EH (cell line): ENCODE results near the gene OR2V2.

Experiments
- DNase-seq: peaks from one replicate; pipeline ENCODE4 v3.0.0-alpha.2; 2015; ENCODE audit warnings: low read depth

Gene OR2V2

GRCh38 chr5:181190711-181191525, 43.5 kb downstream of the OR2V2 start:
- DNase-seq = no peak

GRCh38 chr5:181191526-181192336, 44.3 kb downstream of the OR2V2 start:
- DNase-seq = peak; percentile 97

GRCh38 chr5:181192337-181193046, 45.1 kb downstream of the OR2V2 start:
- peak; percentile 27 for DNase-seq

- no peak for DNase-seq
Observed at GRCh38 chr5:181193656-181194055, 46.3 kb downstream of the OR2V2 start.

DNA sequence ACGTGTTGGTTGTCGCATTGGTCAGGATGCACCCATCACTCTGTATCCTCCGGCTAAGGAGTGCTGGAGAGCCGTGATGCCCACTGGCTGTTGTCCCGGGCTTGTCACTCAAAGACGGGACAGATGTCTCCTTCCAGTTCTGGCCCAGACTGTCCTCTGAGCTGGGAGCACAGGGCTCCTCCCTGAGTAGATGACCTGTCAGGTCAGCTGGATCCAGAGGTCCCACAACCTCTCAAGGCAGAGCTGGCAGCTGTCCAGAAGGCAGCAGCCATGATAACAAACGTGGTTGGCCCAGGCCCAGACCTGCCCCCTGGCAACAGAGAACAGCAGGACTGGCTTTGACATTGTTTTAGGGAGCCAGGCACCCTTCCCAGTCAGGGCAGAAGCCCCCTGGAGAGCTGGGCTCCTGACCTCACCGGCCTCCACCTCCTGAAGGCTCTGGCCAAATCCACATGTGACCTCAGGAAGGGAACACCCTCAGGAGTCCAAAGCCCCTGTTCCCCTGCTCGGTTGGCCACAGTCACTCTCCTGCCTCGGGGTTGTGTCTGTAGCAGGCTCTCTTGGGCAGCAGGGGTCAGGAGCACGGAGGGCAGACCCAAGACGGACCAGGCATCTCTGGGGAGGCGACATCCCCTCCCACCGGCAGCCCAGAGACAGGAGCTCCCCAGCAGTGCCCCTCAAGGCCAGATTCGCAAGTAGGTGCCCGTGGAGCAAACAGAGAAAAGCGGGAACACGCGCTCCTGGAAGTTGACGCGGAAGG, 47.3 kb downstream of the OR2V2 start:
- DNase-seq = no peak

DNA sequence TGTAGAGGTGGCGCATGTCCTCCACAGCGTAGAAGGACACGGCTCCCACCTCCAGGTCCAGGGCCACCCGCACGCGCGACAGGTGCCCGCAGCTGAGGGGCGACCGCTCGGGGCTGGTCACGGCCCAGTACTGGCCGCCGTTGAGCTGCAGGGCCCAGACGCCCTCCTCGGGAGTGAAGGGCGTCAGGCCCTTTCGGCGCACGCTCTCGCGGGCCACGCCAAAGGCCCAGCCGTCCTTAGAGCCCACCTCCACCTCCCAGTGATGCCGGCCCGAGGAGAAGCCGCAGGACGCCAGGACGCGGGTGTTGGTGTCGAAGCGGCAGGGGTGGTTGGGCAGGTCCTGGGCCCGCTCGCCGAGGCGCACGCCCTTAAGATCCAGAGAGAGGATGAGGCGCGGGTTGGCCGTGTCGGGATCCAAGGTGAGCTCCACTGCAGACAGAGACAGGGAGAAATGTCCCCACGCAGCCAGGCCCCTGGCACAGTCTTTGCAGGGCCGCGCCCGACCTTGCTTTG, 47.9 kb downstream of the OR2V2 start:
- DNase-seq = no peak

DNA sequence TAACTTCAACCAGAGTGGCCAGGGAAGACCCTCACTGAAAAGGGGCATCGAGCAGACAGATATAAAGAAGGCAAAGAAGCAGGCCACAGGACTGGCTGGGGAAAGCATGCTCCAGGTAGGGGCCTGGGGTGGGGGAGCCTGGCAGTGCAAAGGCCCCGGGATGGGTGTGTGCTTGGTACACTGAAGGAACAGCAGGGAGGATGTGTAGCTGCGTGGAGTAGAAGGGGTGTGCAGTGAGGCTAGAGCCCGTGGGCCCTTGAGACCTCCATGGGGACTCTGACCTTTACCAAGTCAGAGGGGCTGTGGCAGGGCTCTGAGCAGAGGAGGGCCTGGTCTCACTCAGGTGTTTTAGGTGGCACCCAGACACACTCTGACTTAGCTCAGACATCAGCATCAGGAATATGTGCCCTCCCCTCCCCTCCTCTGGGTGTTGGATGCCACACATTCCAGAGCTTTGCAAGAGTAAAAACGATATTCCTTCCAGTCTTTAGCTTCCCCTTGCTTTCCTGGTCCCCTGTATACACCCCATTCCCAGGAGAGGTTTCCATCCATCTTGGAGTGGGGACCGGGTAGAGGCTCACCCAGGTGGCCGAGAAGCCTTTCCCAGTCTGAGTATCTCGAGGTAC, 50.1 kb downstream of the OR2V2 start:
- DNase-seq = peak; percentile 34

DNA sequence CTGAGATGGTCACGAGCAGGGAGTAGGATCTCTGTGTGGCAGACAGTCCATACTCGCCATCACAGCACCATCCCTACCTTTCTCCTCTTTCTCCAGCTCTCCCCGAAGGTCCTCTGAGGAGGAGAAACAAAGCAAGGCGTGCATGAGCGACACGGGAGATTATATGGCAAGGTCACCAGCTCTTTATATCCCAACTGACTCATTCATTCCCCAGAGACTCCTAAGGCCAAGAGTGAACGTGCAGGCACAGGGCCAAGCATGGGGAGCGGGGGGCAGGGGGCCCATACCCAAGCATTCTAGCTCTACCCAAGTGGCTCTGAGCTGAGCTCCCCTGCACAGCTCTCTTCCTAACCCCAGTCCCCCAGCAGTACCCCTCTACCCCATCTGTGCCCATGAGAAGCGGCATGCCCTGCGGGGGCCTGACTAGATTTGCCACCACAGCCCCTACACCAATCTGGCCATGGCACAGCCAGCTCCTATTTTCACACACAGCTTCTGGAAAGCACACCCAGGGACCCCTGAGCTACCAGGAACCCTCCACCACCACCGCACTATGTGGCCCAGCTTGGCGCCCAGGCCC, 50.8 kb downstream of the OR2V2 start:
- DNase-seq = no peak

DNA sequence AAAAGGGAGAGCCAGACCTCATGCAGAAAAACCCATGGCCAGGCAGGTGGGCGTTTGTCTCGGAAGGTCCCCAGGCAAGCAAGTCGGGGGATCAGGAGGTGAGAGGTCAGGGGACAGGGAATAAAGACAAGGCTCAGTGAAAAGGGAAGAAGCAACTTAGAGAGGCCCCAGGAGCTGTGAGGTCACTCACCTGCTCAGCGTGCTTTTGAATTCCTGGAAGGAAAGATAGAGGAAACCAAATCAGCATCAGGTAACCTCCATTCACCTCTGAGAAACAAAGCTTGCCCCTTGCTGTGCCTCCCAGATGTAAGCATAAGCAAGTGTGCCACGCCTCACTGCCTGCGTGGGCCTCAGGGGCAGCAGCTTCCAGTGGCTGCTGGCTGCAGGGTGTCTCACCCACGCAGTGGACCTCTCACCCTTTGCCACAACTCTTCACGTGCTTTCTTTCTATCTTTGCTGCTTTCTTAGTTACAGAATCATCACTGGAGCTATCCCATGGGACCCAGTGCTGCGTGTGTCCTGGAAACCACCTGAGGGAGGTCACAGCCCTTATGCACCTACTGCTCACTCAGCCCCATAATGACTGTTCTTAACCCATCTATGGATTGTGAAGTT, 51.6 kb downstream of the OR2V2 start:
- no peak for DNase-seq

- no peak for DNase-seq
Observed at GRCh38 chr5:181199881-181200638, 52.7 kb downstream of the OR2V2 start.

GRCh38 chr5:181200816-181201215, 53.4 kb downstream of the OR2V2 start:
- DNase-seq = no peak

GRCh38 chr5:181203093-181203711, 55.8 kb downstream of the OR2V2 start:
- DNase-seq = peak; percentile 19

GRCh38 chr5:181203777-181204112, 56.4 kb downstream of the OR2V2 start:
- peak; percentile 53 for DNase-seq

GRCh38 chr5:181204113-181204825, 56.9 kb downstream of the OR2V2 start:
- peak; percentile 58 for DNase-seq

DNA sequence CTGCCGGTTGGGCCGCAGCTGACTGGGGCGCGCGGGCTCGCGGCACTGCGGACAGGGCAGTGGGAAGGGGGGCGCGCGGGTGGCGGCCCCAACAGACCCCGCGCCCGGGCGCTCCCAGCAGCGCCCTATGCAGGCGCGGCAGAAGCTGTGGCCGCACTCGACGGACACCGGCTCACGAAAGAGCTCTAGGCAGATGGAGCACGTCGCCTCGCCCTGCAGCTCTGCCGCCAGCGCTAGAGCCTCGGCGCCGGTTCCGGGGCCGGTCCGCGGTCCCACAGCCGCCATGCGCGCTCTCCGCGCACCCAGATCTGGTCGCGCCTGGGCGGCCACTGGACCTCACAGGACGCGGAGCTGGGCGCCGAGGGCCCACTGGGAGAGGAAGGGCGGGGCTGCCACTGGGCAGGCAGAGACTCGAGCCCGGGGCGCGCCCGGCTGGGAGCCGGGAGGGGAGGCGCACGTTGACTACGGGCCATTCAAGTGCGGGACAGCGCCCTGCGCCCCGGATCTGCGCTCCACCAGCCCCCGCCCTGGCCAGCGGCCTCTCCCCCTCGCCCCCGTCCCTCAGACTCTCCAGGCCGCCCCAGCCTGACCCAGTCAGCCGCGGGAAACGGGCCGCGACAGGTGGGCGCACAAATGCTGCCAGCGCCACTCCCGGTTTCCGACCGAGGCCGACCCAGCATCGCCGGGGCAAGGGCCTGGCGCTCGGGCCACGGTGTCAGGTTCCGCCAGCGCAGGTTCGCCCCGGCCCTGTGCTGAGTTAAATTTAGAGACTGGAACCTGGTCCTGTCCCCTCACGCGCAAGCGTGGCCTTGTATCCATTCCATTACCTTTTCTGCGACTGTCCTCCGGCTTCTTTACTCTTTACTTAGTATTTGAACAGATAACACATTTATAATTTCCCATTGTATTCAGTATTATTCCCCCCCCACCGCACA, 57.7 kb downstream of the OR2V2 start, which contains the start of gene TRIM7:
Gene TRIM7 (minus strand): TSS at position 371 of the 935 bp plus-strand sequence. CDS start 86 bp downstream, at position 285.
- DNase-seq = peak; percentile 71

GRCh38 chr5:181205761-181206649, 58.6 kb downstream of the OR2V2 start:
- DNase-seq = no peak
